Sigmoid colon (tissue), 3 donors: Measurements from ENCODE around the gene ASF1B.

ENCODE experiments used
- CTCF ChIP-seq, 4 experiments: fragments of 450-650 bp in 3 of 4; fragments of 200-600 bp in 1 of 4; IDR thresholded peaks; one replicate each; pipeline ENCODE4 v1.5.1; 2016 to 2019; ENCODE audit warnings: antibody characterized with exemption in 4 of 4, mild to moderate bottlenecking in 3 of 4, moderate library complexity in 2 of 4
- POLR2A ChIP-seq, 2 donors: fragments of 450-650 bp; IDR thresholded peaks; one replicate each; pipeline ENCODE4 v1.6.1; 2016; ENCODE audit warnings: antibody characterized with exemption in 2 of 2, mild to moderate bottlenecking in 2 of 2, moderate library complexity in 2 of 2

GRCh38 chr19:14145381-14145780 is 9.0 kb upstream of the ASF1B start:
- TF ChIP-seq CTCF (IDR thresholded peaks at IDR 0.05) (no peak), POLR2A (IDR thresholded peaks at IDR 0.05) (no peak)
